Measurements from ENCODE around the gene RBM33. TPM values are rescaled to one million over a fixed set of nuclear protein-coding genes. Genes with fewer than 3 reads are reported as not detected.

RBM33 gene
- total and polyA plus RNA-seq, 10 of the 15 experiments (the other 5 are each of a cell fraction or from before 2014, with no cell fraction given): 4.7 to 67.2 (median 24.3) TPM

DNA sequence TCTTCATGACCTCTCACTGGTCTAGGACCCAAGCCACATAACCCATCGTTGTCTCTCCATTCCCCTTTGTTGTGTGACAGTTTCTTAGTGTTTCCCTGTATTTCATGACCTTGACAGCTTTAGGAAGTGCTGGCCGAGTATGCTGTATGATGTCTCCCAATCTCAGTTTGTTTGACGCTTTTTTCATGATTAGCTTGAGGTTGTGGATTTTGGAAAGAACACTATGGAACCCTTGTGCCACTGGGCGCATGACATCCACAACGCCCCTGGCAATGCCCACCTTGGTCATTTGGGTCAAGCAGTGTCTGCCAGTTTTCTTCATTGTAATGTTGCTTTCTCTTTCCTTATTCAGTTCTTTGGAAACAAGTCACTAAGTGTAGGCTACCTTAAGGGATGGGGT, 52.3 kb downstream of the RBM33 start:
- in situ Hi-C loops (cut with MboI): no loop called here
- DNase-seq (ENCODE audit: low read depth, low spot score): no peak
- ChIA-PET RAD21 (ENCODE audit: unreplicated experiment) (no interaction called here), POLR2A (no interaction called here), SMC1A (ENCODE audit: uncharacterized antibody, unreplicated experiment) (interaction anchor here (0.7 to 2.4 kb wide), 4 partner anchors 9 to 24 kb away, joined by 3 to 7 read pairs (median 4); no protein-coding TSS in a partner anchor), CTCF (interaction anchor here (1.0 to 2.0 kb wide), 2 partner anchors 14 to 98 kb away, joined by 4 to 7 read pairs; no protein-coding TSS in a partner anchor)
- no peak overlapping the region for H3K27ac ChIP-seq (ENCODE audit: control insufficient read depth, insufficient read depth)
- H3K27me3 ChIP-seq (replicated peaks in 1 of 2; ENCODE audit: control insufficient read depth in 2 of 2, insufficient read depth in 2 of 2, low read length in 1 of 2): no peaks in the 10 kb centered on the region
- no peak for FAIRE-seq
- no TSS peak for BruUV-seq (replicated peaks)
- no peak overlapping the region for H3K4me3 ChIP-seq
- TF ChIP-seq, protein P1, sequence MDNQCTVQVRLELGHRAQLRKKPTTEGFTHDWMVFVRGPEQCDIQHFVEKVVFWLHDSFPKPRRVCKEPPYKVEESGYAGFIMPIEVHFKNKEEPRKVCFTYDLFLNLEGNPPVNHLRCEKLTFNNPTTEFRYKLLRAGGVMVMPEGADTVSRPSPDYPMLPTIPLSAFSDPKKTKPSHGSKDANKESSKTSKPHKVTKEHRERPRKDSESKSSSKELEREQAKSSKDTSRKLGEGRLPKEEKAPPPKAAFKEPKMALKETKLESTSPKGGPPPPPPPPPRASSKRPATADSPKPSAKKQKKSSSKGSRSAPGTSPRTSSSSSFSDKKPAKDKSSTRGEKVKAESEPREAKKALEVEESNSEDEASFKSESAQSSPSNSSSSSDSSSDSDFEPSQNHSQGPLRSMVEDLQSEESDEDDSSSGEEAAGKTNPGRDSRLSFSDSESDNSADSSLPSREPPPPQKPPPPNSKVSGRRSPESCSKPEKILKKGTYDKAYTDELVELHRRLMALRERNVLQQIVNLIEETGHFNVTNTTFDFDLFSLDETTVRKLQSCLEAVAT (IDR thresholded peaks at IDR 0.05): no peak
- TF ChIP-seq ESRRA (IDR thresholded peaks at IDR 0.05; ENCODE audit: low read length) (no peak), RB1 (IDR thresholded peaks at IDR 0.05; ENCODE audit: borderline replicate concordance) (no peak), IRF4 (IDR thresholded peaks at IDR 0.05; ENCODE audit: low read depth, low read length) (no peak), RCOR1 (conservative IDR thresholded peaks at IDR 0.05; ENCODE audit: low read depth, low read length) (no peak), GATAD2B (conservative IDR thresholded peaks at IDR 0.05; ENCODE audit: low read depth) (no peak), SREBF1 (IDR thresholded peaks at IDR 0.05; ENCODE audit: low read length) (no peak), ZNF274 (IDR thresholded peaks at IDR 0.05; ENCODE audit: insufficient read depth, insufficient read length) (no peak)
- TF ChIP-seq, protein P2, sequence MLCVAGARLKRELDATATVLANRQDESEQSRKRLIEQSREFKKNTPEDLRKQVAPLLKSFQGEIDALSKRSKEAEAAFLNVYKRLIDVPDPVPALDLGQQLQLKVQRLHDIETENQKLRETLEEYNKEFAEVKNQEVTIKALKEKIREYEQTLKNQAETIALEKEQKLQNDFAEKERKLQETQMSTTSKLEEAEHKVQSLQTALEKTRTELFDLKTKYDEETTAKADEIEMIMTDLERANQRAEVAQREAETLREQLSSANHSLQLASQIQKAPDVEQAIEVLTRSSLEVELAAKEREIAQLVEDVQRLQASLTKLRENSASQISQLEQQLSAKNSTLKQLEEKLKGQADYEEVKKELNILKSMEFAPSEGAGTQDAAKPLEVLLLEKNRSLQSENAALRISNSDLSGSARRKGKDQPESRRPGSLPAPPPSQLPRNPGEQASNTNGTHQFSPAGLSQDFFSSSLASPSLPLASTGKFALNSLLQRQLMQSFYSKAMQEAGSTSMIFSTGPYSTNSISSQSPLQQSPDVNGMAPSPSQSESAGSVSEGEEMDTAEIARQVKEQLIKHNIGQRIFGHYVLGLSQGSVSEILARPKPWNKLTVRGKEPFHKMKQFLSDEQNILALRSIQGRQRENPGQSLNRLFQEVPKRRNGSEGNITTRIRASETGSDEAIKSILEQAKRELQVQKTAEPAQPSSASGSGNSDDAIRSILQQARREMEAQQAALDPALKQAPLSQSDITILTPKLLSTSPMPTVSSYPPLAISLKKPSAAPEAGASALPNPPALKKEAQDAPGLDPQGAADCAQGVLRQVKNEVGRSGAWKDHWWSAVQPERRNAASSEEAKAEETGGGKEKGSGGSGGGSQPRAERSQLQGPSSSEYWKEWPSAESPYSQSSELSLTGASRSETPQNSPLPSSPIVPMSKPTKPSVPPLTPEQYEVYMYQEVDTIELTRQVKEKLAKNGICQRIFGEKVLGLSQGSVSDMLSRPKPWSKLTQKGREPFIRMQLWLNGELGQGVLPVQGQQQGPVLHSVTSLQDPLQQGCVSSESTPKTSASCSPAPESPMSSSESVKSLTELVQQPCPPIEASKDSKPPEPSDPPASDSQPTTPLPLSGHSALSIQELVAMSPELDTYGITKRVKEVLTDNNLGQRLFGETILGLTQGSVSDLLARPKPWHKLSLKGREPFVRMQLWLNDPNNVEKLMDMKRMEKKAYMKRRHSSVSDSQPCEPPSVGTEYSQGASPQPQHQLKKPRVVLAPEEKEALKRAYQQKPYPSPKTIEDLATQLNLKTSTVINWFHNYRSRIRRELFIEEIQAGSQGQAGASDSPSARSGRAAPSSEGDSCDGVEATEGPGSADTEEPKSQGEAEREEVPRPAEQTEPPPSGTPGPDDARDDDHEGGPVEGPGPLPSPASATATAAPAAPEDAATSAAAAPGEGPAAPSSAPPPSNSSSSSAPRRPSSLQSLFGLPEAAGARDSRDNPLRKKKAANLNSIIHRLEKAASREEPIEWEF (IDR thresholded peaks at IDR 0.05; ENCODE audit: insufficient replicate concordance, low read depth, low read length): no peak
- TF ChIP-seq, protein P3, sequence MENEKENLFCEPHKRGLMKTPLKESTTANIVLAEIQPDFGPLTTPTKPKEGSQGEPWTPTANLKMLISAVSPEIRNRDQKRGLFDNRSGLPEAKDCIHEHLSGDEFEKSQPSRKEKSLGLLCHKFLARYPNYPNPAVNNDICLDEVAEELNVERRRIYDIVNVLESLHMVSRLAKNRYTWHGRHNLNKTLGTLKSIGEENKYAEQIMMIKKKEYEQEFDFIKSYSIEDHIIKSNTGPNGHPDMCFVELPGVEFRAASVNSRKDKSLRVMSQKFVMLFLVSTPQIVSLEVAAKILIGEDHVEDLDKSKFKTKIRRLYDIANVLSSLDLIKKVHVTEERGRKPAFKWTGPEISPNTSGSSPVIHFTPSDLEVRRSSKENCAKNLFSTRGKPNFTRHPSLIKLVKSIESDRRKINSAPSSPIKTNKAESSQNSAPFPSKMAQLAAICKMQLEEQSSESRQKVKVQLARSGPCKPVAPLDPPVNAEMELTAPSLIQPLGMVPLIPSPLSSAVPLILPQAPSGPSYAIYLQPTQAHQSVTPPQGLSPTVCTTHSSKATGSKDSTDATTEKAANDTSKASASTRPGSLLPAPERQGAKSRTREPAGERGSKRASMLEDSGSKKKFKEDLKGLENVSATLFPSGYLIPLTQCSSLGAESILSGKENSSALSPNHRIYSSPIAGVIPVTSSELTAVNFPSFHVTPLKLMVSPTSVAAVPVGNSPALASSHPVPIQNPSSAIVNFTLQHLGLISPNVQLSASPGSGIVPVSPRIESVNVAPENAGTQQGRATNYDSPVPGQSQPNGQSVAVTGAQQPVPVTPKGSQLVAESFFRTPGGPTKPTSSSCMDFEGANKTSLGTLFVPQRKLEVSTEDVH (IDR thresholded peaks at IDR 0.05; ENCODE audit: low read depth, partially characterized antibody): no peak
- WGBS (ENCODE audit: insufficient coverage, insufficient replicate concordance, low lambda C conversion rate, missing lambda C conversion rate): 87% methylated on average over 5 of the region's 5 CpGs
- peaks cover 4 to 6% of the 10 kb centered on the region in 2 experiments; a peak in 3 of 4 replicates for H3K36me3 ChIP-seq (ENCODE audit: control insufficient read depth in 2 of 2, insufficient read depth in 2 of 2, low read length in 1 of 2)
- intact Hi-C loops (cut with micrococcal nuclease; ENCODE audit: unreplicated experiment): no loop called here
- H2AFZ ChIP-seq (ENCODE audit: control insufficient read depth, low read depth, low read length): no peak overlapping the region
- H3K9me3 ChIP-seq (replicated peaks; ENCODE audit: control insufficient read depth, insufficient read depth, low read length): no peaks in the 10 kb centered on the region
- no peak for ATAC-seq
- H3K79me2 ChIP-seq (ENCODE audit: control insufficient read depth, insufficient read depth, low read length): peaks cover 66% of the 10 kb centered on the region
- H3K4me2 ChIP-seq (ENCODE audit: control insufficient read depth, insufficient read depth): no peak overlapping the region
- no peak overlapping the region for H3K9ac ChIP-seq (ENCODE audit: control insufficient read depth, insufficient read depth, low read length)
- peaks cover 6% of the 10 kb centered on the region; the same call in 1 of the 2 replicates for H3K4me1 ChIP-seq (ENCODE audit: control insufficient read depth, insufficient read depth, low read length)
- H4K20me1 ChIP-seq (ENCODE audit: control insufficient read depth, insufficient read depth): no peaks in the 10 kb centered on the region
